CD4-positive, alpha-beta T cell treated with Interleukin-12 subunit alpha and Interleukin-12 subunit beta, for 1 hour (primary cell): Measurements from ENCODE around the gene COL4A1.

Experiments used
- DNase-seq: peaks from one replicate; pipeline ENCODE4 v3.0.0-alpha.2; 2020

Gene COL4A1

GRCh38 chr13:110306960-110307766 is at the start of gene COL4A1, which contains the start of gene COL4A2:
Gene COL4A1, minus strand, starts transcription at chr13:110307157. Its CDS starts 130 bp downstream, at chr13:110307027.
Gene COL4A2, plus strand, starts transcription at chr13:110307284. Its CDS starts 620 bp downstream, at chr13:110307904.
- DNase-seq, result no peak

GRCh38 chr13:110356362-110356761 is 49.4 kb upstream of the COL4A1 start:
- DNase-seq, result no peak

- DNase-seq, result no peak
These were observed 47.9 kb upstream of the COL4A1 start for GRCh38 chr13:110354715-110355473.

GRCh38 chr13:110354123-110354627 is 47.2 kb upstream of the COL4A1 start:
- DNase-seq, result no peak

GRCh38 chr13:110353339-110353977 is 46.5 kb upstream of the COL4A1 start:
- no peak for DNase-seq

- no peak for DNase-seq
These were observed 45.8 kb upstream of the COL4A1 start for GRCh38 chr13:110352735-110353134.

GRCh38 chr13:110351636-110352420 is 44.9 kb upstream of the COL4A1 start:
- DNase-seq, result no peak

GRCh38 chr13:110350509-110350908 is 43.6 kb upstream of the COL4A1 start:
- no peak for DNase-seq

- DNase-seq, result no peak
These were observed 43.1 kb upstream of the COL4A1 start for GRCh38 chr13:110350049-110350448.

GRCh38 chr13:110349239-110349638 is 42.3 kb upstream of the COL4A1 start:
- DNase-seq, result no peak

GRCh38 chr13:110348309-110349105 is 41.5 kb upstream of the COL4A1 start:
- DNase-seq, result no peak

GRCh38 chr13:110347535-110348308 is 40.8 kb upstream of the COL4A1 start:
- DNase-seq, result no peak

- no peak for DNase-seq
These were observed 40.1 kb upstream of the COL4A1 start for GRCh38 chr13:110347088-110347487.

- DNase-seq, result no peak
These were observed 39.7 kb upstream of the COL4A1 start for GRCh38 chr13:110346661-110347067.

- no peak for DNase-seq
These were observed 38.7 kb upstream of the COL4A1 start for GRCh38 chr13:110345701-110346100.

- no peak for DNase-seq
These were observed 38.3 kb upstream of the COL4A1 start for GRCh38 chr13:110345266-110345665.

- DNase-seq, result no peak
These were observed 37.4 kb upstream of the COL4A1 start for GRCh38 chr13:110344320-110344719.

GRCh38 chr13:110343241-110343865 is 36.4 kb upstream of the COL4A1 start:
- DNase-seq, result no peak

- no peak for DNase-seq
These were observed 35.5 kb upstream of the COL4A1 start for GRCh38 chr13:110342474-110342873.
